Lower leg skin (tissue), 4 donors: ENCODE measurements around the gene NAALADL2. TPM values are rescaled to one million over a fixed set of nuclear protein-coding genes. Genes with fewer than 3 reads are reported as not detected.

Experiments
- DNase-seq, 2 donors: peaks; one replicate each; pipeline ENCODE4 v3.0.0-alpha.2; 2019; ENCODE audit warnings: low spot score in 2 of 2
- H3K4me3 ChIP-seq: fragments of 200-600 bp; sonication (generic); 2 replicates; pipeline ENCODE4 v1.5.1; 2017; ENCODE audit warnings: mild to moderate bottlenecking, low read depth; ENCODE audit not compliant: poor library complexity, severe bottlenecking
- CTCF ChIP-seq, 3 donors: fragments of 450-650 bp; IDR thresholded peaks; one replicate each; pipeline ENCODE4 v1.5.1; 2016; ENCODE audit warnings: antibody characterized with exemption in 3 of 3, mild to moderate bottlenecking in 3 of 3, moderate library complexity in 2 of 3
- POLR2A ChIP-seq, 2 donors: fragments of 450-650 bp; IDR thresholded peaks; one replicate each; pipeline ENCODE4 v1.6.1; 2016 to 2017; ENCODE audit warnings: antibody characterized with exemption in 2 of 2, mild to moderate bottlenecking in 1 of 2, moderate library complexity in 1 of 2
- WGBS, 2 donors: methylation state at CpG; one replicate each; pipeline ENCODE4 v1.1.5; 2018; 5-methylcytosine and 5-hydroxymethylcytosine counted together
- intact Hi-C: fragments of 100-400 bp; cut with DNase I; formaldehyde crosslinking; loops from one replicate; pipeline ENCODE4 v1.15.0; 2023; ENCODE audit warnings: low total_unique reads
- total RNA-seq, 4 donors: library from RNA; depleted of rRNA; stranded (reverse); fragments of >200 nt; gene quantifications; one replicate each; pipeline ENCODE4 v1.1.0, GENCODE V29; 2016

Gene NAALADL2
- total RNA-seq, 4 donors from 2014 or later: 3.6 to 8.1 (median 4.6) TPM

- WGBS, 2 donors: 59 to 61% methylated on average over 2 of the region's 2 CpGs
- DNase-seq: no peak
- intact Hi-C loops: no loop called here
- no peak overlapping the region for H3K4me3 ChIP-seq
- TF ChIP-seq CTCF (IDR thresholded peaks at IDR 0.05): no peak
- TF ChIP-seq POLR2A (IDR thresholded peaks at IDR 0.05): no peak
Observed at GRCh38 chr3:175041369-175041768, 182.2 kb downstream of the NAALADL2 start.

- 86 to 89% methylated on average over 4 of the region's 4 CpGs for WGBS, 2 donors
- intact Hi-C loops: no loop called here
- no peak overlapping the region for H3K4me3 ChIP-seq
- no peak for TF ChIP-seq POLR2A (IDR thresholded peaks at IDR 0.05)
- TF ChIP-seq CTCF (IDR thresholded peaks at IDR 0.05): no peak
- DNase-seq: no peak
Observed at GRCh38 chr3:175046601-175047000, 187.5 kb downstream of the NAALADL2 start.

GRCh38 chr3:175047786-175048185 lies 188.7 kb downstream of the NAALADL2 start:
- DNase-seq: no peak
- 94 to 100% methylated on average over 1 of the region's 1 CpG for WGBS, 2 donors
- intact Hi-C loops: no loop called here
- TF ChIP-seq POLR2A (IDR thresholded peaks at IDR 0.05) (no peak), CTCF (IDR thresholded peaks at IDR 0.05) (no peak)
- H3K4me3 ChIP-seq: no peak overlapping the region

GRCh38 chr3:175057401-175057800 lies 198.3 kb downstream of the NAALADL2 start:
- intact Hi-C loops: no loop called here
- no peak for DNase-seq
- no peak for TF ChIP-seq POLR2A (IDR thresholded peaks at IDR 0.05)
- no peak for TF ChIP-seq CTCF (IDR thresholded peaks at IDR 0.05)
- WGBS, 2 donors: 47 to 54% methylated on average over 3 of the region's 3 CpGs
- no peak overlapping the region for H3K4me3 ChIP-seq

GRCh38 chr3:175059788-175060187 lies 200.7 kb downstream of the NAALADL2 start:
- no peak for TF ChIP-seq POLR2A (IDR thresholded peaks at IDR 0.05)
- no peak for TF ChIP-seq CTCF (IDR thresholded peaks at IDR 0.05)
- intact Hi-C loops: no loop called here

GRCh38 chr3:175065497-175065896 lies 206.4 kb downstream of the NAALADL2 start:
- WGBS, 2 donors: 61 to 71% methylated on average over 2 of the region's 2 CpGs
- TF ChIP-seq POLR2A (IDR thresholded peaks at IDR 0.05) (no peak), CTCF (IDR thresholded peaks at IDR 0.05) (no peak)
- no peak for DNase-seq
- intact Hi-C loops: no loop called here
- no peak overlapping the region for H3K4me3 ChIP-seq

More at GRCh38 chr3:175059788-175060187, 200.7 kb downstream of the NAALADL2 start:
- WGBS, 2 donors: 65 to 91% methylated on average over 4 of the region's 4 CpGs
- H3K4me3 ChIP-seq: no peak overlapping the region
- DNase-seq: no peak
